Activated naive CD4-positive, alpha-beta T cell treated with Interleukin-2 at 50 U/mL for 16 hours (primary cell): Measurements from ENCODE around the gene SYT13.

Experiments used
- DNase-seq: peaks from one replicate; pipeline ENCODE4 v3.0.0-alpha.2; 2020

Gene SYT13

DNA sequence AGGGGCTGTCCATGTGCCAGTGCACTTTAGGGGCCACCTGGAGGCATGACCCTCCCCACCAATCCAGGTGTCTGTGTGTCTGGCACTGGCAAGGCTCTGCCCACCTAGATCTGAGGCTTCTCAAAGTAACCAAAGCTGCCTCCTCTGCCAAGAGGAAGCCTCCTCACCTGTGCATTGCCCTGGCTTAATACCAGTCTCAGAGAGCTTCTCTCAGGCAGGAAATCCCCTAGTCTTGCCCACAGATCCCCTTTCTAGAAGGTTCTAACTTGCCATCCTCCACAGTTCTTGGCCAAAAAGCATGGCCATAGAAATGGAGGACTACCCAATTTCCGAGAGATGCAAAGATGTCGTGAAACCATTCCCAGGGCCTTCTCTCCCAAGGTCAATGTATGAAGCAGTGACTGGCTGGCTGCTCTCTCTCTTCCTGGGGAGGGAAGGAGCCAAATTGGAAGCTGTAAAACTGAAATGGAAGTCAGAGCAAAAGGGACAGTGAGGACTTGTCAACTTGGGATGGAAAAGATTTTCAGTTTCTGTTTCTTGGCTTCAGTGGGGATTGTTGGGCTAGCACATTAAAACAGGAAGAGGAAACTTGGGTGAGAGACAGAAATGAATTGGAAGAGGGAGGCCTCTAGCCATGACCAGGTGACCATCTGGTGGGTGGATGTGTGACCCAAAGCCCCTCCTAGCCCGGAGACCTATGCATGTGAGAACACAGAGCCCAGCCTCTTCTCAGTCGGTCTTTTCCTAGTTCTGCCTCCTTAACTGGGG is 70.9 kb downstream of the SYT13 start:
- DNase-seq: no peak

DNA sequence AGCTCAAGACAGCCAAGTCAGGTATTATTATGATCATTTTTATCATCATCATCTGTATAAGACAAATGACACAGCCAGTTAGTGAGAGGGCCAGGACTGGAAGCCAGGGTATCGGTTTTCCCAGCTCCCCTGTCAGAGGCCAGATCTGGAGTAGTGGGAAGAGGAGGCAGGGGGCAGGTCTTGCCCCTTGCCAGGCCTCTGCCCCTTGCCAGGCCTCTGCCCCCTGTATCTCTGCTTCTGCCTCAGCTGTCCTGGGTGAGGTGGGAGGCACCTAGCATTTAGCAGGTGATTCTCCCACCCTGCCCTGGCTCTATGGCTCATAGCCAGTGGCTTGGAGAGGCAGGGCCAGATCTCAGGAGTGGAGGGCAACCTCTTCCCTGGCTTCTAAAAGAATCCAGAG is 72.4 kb downstream of the SYT13 start:
- no peak for DNase-seq

DNA sequence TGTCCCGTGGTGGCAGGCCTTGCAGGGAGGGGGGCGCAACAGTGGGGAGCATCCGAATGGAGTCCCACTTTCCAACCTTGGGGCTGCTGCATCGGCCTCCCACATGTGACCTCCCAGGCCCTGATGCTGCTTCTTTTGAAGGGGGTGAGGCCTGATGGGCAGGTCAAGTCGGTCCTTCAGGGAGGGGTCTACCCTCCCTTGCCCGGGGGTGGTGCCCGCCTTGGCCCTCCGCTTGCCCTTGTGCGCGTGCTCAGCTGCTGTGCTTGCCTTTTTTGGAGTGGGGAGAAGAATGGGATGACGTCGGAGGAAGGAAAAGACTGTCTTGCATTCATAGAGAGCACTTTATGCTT is 72.8 kb downstream of the SYT13 start:
- DNase-seq: no peak

DNA sequence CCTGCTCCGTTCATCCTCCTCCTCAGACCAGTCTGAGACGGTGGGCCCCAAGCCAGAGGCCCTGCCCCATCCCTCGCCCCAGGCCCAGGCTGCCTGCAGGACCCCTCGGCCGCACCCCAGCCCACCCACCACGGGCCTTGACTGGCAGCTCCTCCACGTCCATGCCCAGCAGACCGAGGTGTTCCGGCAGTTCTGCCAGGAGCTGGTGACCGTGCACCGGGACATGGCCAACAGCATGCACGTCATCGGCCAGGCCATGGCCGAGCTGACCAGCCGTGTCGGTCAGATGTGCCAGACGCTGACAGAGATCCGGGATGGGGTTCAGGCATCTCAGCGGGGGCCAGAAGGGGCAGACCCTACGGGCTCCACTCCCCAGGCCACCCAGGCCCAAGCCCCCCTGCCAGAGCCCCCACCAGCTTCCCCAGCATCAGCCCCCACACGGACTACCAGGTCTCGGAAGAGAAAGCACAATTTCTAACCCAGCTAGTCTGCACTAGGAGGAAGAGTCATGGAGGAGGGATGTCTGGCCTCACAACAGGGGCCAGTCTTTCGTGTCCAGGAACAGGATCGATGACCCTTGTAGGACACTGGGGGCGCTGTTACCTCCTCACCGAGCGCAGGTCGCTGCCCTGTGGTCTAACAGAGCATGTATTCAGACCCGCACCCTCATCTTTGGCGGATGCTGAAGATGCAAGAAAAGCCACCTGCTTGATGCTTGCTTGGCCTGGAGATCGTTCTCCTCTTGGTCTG is 73.4 kb downstream of the SYT13 start:
- DNase-seq: no peak

DNA sequence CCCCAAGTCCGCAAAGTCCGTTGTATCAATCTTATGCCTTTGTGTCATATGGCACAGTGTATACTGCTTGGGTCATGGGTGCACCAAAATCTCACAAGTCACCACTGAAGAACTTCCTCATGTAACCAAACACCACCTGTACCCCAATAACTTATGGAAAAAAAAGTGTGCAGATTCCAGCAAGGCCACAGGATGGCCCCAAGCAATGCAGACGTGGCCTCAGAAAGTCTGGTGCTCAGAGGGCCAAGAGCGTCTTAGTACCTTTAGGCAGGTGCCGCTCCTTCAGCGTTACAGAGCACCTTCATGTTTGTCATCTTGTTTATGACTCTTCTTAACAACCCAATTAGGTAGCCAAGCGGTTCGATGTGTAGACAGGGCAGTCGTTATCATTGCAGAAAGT is 74.4 kb downstream of the SYT13 start:
- DNase-seq: no peak

DNA sequence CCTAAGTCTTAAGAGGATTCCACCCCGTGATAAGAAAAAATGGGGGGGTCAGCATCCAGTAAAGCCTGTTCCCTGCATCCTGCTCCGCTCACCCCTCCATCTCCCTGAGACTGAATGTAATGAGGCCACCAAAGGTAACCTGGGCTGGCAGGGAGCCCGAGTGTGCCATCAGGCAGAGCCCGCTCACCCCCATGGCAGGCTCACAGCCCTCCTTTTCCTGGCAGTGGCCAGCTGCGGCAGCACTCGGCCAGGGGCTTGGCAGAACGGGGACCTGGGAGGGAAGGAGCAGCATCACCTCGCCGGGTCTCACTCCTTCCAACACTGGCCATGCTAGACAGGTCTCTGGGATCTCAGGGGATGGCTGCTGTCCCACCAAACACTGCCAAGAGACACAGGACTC is 75.3 kb downstream of the SYT13 start:
- DNase-seq: no peak

DNA sequence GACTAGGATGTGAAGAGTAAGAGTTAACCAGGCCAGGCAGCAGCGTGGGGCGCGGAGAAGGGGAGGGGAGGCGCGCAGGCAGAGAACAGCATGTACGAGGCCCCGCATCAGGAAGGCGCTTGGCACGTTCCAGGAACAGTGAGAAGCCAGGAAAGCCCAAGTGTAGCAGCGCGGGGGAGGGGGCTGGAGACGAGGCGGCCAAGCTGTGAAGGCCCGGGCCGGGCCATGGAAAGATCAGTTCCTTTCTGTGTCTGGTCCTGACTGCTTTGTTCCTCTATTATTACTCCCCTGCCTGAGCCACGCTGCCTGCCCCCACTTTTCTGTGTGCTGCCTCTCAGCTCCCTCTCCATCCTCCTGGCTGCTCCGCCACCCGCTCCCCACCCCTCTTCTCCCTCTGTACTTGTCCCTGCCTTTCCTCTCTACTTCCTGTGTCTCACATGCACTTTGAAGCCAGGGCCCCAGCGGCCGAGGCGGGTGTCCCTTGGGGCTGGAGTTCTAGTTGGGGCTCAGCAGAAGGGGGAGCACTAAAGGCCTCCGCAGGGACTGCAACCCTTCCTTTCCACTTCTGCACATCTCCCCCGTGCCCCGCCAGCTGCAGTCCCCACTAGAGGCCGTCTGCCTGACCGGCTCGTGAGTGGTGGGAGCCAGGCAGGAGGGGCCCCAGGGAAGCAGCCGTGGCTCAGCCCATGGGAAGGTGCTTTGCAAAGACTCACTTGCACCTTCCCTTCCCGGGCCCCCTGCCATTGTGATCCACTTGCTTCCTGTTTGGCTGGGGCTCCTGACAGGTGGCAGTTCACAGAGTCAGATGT is 76.0 kb downstream of the SYT13 start:
- DNase-seq: no peak

DNA sequence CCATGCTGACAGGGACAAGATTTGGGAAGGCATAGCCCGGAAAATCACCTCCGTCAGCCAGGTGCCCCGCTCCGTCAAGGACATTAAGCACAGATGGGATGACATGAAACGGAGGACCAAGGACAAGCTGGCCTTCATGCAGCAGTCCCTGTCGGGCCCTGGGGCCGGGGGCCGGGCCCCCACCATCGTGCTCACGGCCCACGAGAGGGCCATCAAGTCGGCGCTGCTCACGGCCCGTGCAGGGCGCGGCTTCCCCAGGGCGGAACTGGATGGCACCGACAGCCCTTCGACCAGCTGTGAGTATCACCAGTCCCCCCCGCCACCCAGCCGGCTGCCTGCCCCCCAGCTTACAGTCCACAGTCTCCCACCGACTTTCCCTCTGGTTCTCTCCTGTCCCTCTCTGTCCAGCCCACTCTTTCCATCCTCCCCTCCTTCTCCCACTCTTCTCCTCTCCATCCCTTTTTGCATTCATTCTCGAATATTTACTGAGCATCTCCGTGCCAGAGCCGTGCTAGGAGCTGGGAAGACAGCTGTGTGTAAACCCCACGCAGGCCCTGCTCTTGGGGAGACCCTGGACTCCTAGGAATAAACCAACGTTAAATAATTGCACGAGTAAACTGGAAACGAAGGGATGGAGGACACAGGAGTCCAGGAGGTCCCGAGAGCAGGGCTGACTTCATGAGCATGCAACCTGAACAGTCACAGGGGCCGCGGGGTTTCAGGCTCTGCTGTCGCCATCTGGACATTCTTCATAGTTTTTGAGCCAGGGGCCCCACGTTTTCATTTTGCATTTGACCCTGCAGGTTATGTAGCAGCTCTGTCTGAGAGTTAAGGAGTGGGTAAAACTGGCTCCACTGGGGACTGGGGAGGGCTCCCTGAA is 76.9 kb downstream of the SYT13 start:
- no peak for DNase-seq

DNA sequence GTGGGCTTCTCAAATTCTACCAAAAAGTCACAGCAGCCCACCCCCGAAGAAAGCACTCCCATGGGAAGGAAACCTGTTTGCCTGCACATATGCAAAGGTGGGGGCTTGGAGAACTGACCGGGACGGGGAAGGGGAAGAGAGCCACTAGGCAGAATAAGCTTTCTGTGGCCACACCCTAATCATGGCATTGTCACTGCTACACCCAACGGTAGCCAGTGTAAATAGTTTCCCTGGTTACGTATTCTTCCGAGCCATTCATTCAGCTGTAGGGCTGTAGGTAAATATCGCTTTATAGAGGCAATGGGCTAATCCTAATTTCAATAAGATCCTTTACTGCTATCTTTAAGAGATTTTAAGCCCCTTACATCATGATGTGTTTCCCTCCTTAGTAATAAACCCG is 78.0 kb downstream of the SYT13 start:
- no peak for DNase-seq

DNA sequence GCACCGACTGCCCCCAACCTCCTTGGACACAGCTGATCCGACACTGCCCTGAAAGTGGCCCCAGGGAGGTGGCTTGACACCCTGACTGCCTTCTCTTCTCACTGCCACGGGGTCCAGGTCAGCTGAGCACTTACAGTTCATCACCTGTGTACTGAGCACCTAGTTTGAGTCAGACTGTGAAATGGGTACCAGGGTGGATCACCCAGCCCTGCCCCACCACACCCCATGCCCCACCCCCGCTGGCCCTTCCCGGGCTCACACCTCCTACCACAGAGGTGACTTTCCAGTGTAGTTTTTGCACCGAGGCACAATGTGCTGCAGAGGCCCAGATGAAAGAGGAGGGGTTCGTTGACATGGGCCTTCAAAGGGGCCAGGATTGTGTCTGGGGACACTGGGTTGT is 80.2 kb downstream of the SYT13 start:
- no peak for DNase-seq

DNA sequence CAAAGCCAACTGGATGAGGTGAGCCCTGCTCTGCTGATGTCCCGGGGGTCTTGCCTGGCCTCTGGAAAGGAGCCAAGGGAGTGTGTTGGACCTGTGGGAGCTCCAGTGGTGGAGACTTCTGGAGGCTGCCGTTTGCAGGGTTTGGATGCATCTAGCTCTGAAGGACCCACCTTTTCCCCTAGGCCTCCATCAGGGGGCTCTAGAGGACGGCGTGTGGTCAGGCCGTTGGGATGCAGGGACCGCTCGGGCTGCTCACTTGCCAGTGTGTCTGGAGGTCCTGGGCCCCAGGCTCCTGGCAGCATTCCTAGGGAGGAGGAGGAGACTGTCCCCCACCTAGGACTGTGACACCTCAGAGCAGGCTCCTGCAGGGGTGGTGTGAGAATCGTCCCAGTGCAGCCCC is 81.4 kb downstream of the SYT13 start:
- DNase-seq: no peak

DNA sequence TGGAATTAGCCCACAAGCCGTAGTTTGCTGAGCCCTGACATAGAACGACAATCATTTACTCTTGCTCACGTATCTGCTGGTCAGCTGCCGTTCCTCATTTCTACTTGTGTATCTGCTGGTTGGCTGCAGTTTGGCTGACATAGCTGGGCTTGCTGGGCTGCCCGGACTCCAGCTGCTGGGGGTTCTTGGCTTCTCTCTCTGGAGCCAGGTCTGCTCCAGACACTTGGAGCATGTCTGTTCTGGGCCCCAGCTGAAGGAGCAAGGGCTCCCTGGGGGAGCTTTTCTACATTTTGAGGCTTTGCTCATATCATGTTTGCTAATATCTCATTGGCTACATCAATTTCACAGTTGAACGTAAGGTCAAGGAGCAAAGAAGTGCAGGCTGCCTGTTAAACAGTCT is 92.4 kb downstream of the SYT13 start:
- no peak for DNase-seq
